Endometrial microvascular endothelial cells (primary cell): Measurements from ENCODE around the gene DNAJA4. TPM values are rescaled to one million over a fixed set of nuclear protein-coding genes. Genes with fewer than 3 reads are reported as not detected.

Experiments used
- in situ Hi-C: cut with HindIII; loops from 2 replicates; pipeline ENCODE4 v1.10.0; 2017; ENCODE audit warnings: low sequenced_read_pairs, low pct_unique_long_range_greater_than_20kb; ENCODE audit errors: inconsistent ontology term
- total RNA-seq: library from RNA; depleted of rRNA; stranded (reverse); fragments of >200 nt; gene quantifications from one replicate; pipeline ENCODE4 v1.2.3, GENCODE V29; 2015; ENCODE audit errors: inconsistent ontology term

The DNAJA4 gene
- 8.5 TPM for total RNA-seq

DNA sequence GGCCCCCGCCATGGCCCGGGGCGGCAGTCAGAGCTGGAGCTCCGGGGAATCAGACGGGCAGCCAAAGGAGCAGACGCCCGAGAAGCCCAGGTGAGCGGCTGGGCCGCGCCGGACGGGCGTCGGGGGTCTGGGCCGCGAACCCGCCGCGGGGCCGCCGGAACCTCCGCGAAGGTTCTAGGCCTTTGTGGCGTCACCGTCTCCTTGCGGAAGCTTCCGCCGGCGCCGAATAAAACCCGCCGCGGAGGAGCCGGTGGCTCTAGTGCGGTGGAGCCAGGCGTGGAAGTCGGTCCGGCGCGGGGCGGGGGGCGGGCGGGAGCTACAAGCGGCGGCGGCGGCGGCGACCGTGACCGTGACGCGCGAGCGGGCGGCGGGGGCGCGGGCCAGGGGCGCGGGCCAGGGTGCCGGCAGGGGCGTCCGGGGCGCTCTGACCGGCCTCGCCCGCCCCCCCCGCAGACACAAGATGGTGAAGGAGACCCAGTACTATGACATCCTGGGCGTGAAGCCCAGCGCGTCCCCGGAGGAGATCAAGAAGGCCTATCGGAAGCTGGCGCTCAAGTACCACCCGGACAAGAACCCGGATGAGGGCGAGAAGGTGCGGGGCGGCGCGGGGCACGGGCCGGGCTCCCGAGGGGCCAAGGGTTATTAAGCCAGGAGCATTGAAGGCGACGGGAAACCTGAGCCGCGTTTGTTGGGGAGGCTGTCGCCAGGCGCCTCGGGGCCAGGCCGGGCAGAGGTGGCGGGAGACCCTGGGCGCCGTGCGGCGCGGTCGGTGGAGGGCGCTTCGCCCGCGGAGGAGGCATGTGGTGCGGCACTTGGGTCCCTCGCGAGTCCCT lies at the start of gene DNAJA4:
Gene DNAJA4 (plus strand): TSS at position 259 of the 833 bp plus-strand sequence. CDS start 202 bp downstream, at position 461.
- in situ Hi-C loops: loop anchor here (25.0 kb wide), 1 partner anchor 127 kb away; the partner anchor contains the start of genes CIB2 and IDH3A

DNA sequence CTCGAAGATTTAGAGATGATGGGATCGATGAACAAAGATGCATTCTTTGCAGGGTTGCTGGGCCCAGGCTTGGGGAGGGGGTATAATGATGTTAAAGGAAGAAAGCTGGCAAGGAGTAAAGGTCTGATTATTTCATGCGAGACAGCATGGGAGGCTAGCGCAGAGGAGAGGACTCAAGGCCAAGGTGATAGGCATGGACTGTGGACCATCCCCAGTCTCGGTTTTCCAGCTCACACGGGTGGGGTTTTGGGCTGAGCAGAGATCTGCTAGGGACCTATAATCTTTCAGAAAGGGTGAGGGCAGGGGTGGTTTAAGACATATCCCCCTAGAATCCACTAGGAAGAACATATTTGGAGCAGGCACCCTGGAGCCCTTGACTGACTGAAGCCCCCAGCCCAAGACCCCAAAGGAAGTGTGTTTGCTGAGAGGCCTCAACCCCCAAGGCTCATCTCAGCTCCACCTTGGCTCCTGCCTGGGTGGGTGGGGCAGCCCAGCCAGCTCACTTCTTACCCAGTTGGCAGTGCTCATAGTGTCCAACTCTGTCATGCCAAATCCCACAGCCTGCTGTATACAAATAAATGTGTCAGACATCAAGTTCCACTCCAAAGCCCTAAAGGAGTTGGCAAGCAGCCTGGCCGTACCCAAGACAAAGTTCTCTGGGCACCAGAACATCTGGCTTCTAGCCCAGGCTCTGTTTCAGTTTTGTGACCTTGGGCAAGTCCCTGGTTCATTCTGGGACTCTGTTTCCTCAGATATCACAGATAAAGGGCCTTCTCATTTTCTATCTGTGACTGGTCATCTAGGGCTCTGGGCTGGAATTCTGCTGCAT lies 47.9 kb upstream of the DNAJA4 start:
- in situ Hi-C loops: no loop called here

DNA sequence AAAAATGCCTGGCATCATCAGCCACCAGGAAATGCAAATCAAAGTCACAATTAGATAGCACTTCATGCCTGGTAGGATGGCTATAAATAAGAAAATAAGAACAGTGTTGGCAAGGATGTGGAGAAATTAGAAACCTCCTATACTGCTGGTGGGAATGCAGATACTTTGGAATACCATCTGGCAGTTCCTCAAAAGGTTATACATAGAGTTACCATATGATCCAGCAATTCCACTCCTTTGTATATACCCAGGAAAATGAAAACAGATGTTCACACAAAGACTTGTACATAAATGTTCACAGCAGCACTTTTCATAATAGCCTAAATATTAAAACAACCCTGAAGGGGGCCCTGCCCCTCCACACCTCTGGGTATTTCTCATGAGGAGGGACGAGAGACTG lies 43.6 kb upstream of the DNAJA4 start:
- in situ Hi-C loops: no loop called here

DNA sequence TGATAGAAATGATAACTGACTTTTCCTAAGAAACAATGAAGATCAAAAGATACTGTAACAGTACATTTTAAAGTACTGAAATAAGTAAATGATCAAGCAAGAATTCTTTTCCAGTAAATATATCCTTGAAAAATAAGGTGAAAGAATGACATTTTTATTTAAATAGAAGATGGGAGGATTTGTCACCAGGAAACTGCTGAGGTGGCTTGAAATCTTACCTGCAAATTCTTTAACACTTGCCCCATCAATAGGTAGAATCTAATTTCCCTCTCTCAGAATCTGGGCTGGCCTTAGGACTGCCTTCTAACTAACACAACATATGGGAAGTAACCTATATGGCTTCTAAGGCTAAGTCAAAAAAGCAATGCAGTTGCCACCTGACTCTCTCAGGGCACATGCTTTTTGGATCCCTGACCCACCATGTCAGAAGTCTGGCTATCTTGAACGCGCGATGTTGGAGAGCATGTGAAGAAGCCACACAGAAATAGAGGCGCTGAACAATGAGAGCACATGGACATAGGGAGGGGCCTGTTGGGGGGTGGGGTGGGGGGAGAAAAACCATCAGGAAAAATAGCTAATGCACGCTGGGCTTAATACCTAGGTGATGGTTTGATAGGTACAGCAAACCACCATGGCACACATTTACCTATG lies 41.5 kb upstream of the DNAJA4 start:
- in situ Hi-C loops: no loop called here

DNA sequence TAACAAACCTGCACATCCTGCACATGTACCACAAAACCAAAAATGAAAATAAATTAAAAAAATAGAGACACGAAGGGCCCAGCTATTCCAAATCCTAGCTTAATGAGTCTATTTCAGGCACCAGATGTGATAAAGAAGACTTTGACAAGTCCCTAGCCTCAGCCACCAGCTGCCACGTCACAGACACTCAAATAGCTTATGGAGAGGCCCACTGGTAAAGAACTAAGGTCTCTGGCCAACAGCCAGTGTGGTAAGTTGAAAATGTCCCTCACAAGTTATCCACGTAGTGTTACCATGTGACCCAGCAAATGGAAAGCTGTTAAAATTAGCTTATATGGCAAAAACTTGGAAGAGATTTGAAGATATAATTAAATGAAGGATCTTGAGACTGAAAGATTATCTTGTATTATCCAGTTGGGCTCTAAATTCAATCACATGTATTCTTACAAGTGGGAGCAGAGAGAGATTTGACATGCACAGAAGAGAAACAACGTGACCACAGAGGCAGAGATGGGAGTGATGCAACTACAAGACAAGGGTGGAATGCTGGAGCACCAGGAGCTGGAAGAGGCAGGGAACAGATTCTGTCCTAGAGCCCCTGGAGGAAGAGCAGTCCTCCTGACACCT lies 40.9 kb upstream of the DNAJA4 start:
- in situ Hi-C loops: no loop called here

DNA sequence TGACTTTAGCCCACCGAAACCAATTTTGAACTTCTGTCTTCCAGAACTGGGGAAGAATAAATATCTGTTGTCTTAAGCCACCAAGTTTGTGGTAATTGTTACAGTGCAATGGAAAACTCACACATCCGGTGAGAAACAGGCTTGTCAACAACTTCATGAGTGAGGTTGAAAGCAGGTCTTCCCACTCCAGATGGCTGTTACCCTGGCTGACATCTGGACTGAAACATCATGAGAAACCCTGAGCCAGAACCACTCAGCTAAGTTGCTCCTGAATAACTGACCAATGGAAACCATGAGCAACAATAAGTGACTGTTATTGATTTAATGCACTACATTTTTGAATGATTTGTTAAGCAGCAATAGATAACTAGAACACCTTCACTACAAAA lies 40.3 kb upstream of the DNAJA4 start:
- in situ Hi-C loops: no loop called here

DNA sequence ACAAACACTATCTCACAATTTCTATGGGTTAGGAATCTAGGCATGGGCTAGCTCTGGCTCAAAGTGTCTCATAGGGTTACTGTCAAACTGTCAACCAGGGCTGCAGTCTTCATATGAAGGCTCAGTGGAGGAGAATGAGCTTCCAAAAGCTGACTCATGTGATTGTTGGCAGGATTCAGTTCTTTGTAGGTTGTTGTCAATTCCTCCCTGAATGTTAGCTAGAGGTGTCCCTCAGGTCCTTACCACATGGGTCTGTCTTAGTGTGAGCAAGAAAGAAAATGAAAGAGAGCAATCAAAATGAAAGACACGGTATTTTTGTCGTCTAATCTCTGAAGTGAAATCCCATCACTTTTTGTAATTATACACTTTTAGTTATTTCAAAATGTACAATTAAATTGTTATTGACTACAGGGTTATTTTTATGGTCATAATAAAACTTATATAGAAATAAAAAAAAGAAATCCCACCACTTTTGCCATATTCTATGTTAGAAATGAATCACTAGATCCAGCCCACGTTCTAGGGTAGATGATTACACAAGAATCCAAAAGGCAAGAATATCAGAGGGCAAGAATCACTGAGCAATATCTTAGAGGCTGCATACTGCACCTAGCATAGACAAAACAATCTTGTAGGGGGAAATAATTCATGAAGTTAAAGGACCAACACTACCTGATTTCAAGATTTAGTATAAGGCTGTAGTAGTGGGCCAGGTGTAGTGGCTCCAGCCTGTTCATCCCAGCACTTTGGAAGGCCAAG lies 38.4 kb upstream of the DNAJA4 start:
- in situ Hi-C loops: no loop called here

DNA sequence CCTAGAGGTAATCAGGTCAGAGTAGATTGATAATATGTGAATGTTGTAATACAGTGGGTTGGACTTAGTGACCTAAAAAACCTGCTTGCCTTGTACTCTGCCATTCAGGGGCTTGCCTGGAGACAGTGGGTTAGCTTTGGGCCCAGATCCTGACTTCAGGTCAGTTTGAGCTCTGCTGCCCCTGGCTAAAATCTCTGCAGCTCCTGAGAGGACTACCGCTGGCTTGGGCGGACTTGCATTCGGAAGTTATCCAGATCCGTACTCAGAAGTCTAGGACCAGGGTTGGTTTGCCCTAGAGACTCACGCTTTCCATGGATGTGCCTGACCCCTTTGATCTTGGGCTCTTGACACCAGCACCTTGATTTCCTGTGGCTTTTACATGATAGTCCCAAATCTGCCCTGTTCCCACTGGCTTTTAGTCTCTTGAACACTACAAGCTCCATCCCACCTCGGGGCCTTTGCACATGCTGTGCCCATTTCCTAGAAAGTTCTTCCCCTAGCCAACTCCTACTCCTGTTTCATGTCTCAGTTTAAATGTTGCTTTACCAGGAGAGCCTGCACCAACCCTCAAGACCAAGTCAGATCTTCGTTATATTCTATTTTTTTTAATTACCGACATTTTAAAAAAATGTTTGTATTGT lies 35.9 kb upstream of the DNAJA4 start:
- in situ Hi-C loops: no loop called here

DNA sequence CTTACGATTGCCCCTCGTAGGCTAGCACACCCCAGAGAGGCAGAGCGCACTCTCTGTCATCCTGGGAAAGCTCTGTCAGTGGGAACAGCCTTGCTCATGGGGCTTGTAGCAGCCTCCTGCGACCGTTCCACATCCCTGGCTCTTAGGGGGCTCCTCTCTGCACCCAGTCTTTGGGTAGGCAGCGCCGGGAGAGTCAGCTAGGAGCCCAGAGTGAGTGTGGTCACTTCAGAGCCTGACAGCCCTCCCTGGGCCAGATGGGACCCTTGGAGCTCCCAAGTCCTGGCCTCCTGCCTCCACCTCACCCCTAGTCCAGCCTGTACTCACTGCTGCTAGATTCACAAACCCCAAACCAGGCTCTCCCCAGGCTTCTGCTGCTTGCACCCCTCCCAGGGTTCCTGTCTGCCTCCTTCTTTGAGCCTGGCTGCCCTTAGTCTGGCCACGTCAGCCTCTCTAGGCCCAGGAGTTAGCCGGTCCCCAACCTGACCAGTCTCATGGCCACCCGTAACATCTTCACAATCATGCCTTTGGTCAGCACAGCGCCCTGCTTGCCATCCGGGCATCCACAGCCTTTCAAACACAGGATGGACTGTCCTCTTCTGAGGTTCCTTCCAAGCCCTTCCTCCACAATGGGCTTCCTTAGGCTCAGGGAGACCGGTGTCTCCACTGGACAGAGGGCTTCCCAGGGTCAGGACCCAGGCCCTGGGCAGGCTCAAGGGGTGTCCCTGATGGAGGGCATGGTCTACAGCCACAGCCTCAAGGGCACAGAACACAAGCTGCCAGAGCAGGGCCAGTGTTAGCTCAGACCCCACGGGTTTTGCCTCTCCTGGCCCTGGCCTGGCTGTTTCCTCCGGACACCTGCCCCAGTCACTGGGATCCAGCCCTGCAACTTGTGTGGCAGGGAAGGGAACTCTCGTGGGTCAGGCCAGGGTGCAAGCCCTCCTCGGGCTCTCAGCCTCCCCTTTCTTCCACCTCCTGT lies 34.6 kb upstream of the DNAJA4 start:
- in situ Hi-C loops: no loop called here

DNA sequence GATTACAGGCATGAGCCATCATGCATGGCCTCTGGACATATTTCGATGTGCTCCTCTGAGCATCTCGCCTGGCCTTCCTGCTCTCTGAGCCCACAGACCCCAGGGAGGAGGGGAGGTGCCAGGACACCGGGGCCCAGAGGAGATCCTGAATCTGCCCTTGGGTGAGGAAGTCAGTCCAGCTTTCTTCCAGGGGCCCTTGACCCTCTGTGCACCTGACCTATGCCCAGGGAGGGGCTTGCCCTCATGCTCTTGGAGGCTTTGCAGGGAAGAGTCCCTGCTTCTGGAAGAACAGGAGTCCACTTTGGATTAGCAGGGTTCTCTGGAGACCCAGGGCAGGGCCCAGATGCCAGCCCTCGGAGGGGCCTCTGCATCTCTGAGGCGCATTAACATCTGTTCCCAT lies 31.4 kb upstream of the DNAJA4 start:
- in situ Hi-C loops: no loop called here

DNA sequence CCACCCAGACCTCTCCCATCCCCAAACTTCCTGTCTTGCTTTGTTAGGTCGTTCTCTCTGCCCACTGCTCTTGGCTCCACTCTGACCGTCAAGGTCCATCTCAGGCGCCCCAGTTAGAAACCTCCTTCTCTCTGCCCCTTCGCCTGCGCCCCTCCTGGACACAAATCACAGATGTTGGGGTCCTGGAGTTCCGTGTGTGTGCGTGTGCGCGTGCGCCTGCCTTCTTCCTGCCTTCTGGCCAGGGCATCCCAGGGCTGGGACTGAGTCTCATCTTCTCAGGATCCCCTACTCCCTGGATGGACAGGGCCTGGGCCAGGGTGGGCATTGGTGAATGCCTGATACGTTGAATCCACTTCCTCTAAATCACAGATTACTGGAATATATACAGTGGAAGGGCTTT lies 30.9 kb upstream of the DNAJA4 start:
- in situ Hi-C loops: no loop called here

DNA sequence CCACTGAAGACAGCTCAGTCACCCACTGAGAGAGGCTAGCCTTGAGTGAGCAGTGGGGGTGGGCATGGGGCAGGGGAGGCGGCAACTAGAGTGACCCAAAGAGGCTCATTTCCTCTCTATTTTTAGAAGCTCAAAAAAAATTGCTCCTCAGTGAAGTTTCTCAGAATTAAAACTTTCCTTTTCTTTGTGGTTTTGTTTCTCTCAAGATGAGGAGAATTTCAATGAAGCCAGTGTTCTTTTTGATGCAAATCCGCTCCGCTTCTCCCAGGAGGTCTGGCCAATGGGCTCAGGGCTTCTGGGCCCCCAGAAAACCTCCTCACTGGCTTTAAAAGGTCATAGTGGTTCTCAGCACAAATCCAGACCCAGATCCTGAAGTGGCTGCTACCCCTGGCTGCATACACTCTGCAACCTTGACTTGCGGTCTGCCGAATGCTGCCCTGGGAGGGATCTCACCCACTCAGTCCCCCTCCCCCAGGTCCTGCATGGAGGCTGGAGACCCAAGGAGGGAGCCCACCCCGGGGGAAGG lies 29.8 kb upstream of the DNAJA4 start, which contains the start of gene ACSBG1:
Gene ACSBG1 (minus strand): TSS at position 51 of the 526 bp plus-strand sequence. CDS start 64 bp downstream, outside the sequence.
- in situ Hi-C loops: no loop called here

DNA sequence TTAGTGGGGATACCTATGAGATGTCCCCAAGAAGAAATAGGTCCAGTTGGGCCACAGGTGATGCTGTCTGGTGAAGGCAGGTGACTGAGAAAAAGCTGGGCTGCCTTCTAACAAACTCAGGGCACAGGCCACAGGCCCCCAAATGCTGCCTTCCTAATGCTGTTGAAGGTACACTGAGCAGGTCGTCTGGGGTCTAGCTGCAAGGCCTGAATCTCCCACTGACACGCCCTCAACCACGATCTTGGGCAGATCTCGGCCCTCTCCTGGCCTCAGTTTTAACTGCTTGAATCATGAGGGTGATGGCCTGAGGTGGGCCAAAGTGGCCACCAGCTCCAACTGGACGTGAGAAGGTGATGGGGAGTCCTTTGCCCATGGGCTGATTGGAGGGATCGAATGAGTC lies 27.9 kb upstream of the DNAJA4 start:
- in situ Hi-C loops: no loop called here

DNA sequence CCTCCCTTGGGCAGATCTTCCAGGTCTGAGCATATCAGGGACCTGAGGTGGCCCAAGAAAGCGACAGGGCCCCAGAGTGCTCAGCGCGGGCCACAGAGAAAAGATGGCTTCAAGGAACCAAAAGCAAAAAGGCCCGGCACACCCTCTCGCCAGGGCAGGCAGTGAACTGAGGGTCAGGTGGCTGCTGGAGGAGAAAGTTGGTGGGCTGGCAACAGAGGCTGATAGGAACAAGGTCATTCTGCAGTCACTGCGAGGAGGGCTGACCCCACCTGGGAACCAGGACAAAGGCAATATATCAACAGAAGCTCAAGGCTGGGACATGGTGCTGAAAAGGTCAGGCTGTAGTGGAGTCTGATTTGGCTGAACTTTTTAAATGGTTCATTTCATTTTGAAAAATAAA lies 27.2 kb upstream of the DNAJA4 start:
- in situ Hi-C loops: no loop called here

DNA sequence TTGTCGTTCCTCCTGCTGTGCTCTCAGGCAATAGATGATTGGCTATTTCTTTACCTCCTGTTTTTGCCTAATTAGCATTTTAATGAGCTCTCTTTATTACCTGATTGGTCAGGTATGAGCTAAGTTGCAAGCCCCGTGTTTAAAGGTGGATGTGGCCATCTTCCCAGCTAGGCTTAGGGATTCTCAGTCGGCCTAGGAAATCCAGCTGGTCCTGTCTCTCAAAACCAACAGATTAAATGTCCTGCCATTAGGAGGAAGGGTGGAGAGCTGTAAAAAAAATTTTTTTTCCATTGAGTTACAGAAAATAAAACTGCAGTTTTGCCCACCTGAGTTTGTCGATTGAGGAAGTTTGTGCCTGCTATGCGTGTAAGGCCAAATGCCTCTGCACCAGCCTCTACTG lies 24.6 kb upstream of the DNAJA4 start:
- in situ Hi-C loops: no loop called here

DNA sequence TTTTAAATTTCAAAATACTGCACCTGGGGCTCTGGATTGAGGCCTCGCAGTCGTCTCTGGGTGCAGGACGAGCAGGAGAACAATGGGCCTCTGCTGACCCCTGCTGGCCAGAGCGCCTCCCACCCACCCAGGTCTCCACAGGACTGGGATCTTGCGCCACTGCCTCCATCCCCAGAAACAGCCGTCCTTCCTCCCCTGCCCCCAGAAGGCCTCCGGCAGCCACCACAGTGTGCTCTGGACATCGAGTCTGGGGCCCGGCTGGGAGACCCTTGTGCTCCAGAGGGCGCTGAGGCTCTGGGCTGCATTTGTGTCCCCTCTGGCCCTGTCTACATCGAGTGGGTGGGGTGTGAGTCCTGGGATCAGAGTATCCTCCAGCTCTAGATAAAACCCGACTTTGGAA lies 23.3 kb upstream of the DNAJA4 start:
- in situ Hi-C loops: no loop called here

DNA sequence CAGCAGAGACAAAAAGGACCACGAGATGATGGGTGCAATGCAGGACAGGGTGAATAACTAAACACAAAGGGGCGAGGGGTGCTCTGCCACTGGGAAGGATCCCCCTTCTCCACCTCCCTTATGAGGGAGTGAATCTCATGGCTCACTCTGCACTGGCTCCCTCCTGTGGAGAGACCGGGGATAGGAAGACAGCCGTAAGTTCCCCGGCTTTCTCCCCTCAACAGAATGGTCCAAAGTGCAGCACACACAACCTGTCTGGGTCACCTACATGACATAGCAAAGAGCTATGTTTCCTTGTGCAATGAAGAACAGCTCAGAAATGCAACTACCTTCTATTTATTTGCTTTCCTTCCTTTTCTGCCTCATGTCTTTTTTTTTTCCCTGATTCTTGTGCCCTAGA lies 22.2 kb upstream of the DNAJA4 start:
- in situ Hi-C loops: no loop called here
